GM19328 (cell line): ENCODE results near the gene PARP3.
"Not testable (repeated sequence)": the region's sequence is repeated elsewhere in the genome, so short reads cannot be mapped to it uniquely, and the experiment has no call there.

ENCODE experiments used
- ATAC-seq: cut with Tn5 transposase; IDR thresholded peaks from one replicate; pipeline ENCODE4 v1.9.1; 2021; ENCODE audit warnings: mild to moderate bottlenecking, moderate library complexity; ENCODE audit not compliant: unreplicated experiment

The PARP3 gene

GRCh38 chr3:51941798-51942602 is at the start of gene PARP3, which contains the start of gene RRP9:
Gene PARP3, plus strand, starts transcription at chr3:51942363. Its CDS starts 993 bp downstream, at chr3:51943356.
Gene RRP9, minus strand, starts transcription at chr3:51941904. Its CDS starts 37 bp downstream, at chr3:51941867.
- ATAC-seq: peak; percentile 92

GRCh38 chr3:51894391-51894790 is 47.8 kb upstream of the PARP3 start:
- ATAC-seq: no peak

GRCh38 chr3:51894939-51895338 is 47.2 kb upstream of the PARP3 start:
- ATAC-seq: no peak

DNA sequence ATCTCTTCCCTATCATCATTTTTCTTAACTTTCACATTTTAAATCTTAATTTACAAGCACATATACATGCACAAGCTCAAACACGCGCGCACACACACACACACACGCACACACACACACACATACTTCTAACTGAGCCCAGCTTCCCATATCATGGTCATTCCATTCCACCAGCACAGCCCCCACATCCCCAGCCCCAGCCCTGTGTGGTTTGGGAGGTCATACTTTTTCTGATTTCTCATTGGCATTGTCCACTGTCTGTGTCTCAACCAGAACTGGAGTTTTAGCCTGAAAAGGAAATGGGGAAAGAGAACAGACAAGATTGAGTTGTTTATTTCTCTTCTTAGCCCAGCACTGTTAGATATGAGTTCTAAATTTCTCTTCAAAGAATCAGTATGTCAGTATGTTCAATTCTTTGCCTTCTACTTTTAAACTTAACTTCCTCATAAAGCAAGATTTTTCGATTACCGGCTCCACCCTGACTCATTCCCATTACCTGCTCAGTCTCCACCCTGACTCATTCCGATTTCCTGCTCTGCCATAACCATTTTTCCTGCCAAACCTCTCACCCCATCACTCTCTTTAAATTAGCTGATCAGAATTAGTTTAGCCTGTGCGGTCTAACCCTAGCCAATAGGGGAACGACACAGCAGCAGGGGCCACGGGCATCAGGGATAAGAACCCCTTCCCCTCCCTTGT is 45.4 kb upstream of the PARP3 start:
- ATAC-seq: no peak

- no peak for ATAC-seq
Measured at GRCh38 chr3:51897391-51897790, 44.8 kb upstream of the PARP3 start.

- ATAC-seq: not testable (repeated sequence)
Measured at GRCh38 chr3:51900043-51900442, 42.1 kb upstream of the PARP3 start.

DNA sequence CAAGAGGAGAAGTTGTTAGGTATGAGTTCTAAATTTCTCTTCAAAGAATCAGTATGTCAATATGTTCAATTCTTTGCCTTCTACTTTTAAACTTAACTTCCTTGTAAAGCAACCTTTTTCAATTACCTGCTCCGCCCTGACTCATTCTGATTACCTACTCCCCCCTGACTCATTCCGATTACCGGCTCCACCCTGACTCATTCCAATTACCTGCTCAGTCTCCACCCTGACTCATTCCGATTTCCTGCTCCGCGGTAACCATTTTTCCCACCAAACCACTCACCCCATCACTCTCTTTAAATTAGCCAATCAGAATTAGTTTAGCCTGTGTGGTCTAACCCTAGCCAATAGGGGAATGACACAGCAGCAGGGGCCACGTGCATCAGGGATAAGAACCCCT is 39.8 kb upstream of the PARP3 start:
- not testable (repeated sequence) for ATAC-seq

GRCh38 chr3:51904034-51904823 is 37.9 kb upstream of the PARP3 start:
- no peak for ATAC-seq

DNA sequence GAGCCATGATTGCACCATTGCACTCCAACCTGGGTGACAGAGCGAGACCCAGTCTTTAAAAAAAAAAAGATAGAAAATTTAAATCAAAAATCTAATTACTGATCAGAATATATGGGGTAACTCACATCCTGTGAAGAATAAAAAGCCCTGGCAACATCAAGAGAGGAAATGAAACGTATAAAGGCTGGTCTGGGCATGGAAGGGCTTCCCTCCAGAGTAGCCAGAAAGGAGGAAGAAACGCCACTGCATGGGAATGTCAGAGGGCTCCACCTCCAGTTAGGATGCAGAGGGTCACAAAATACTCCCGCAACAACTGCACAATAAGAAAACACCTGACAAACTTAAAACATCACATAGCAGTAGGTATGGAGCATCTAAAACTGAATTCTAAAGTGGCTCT is 34.1 kb upstream of the PARP3 start:
- no peak for ATAC-seq

DNA sequence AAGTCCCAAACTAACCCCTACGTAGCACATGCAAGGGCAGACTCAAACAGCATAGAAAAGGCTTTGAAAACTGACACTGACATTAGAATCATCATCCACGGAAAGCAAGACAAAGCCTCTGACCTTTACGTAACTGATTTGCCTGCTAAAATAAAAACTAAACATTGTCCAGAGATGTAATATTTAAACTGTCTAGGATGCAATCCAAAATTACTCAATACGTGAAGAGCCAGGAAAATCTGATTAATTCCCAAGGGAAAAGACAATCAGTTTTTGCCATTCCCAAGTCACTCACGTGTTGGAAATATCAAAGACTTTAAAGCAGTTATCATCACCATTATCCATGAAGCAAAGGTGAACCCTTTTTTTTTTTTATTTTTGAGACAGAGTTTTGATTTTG is 25.7 kb upstream of the PARP3 start:
- no peak for ATAC-seq

DNA sequence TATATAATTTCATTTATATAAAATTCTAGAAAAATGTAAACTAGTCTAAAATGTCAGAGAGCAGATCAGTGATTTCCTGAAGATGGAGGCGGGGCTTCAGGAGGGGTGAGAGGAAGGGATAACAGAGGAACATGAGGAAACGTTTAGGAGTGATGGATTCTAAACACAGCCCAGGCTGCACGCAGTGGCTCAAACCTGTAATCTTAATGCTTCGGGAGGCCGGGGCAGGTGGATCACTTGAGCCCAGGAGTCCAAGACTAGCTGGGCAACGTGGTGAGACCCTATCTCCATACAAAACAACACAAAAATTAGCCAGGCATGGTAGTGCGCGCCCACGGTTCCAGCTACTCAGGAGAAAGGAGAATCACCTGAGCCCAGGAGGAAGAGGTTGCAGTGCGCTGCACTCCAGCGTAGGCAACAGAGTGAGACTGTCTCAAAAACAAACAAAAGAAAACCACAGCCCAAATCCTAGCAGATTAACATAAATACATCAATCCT is 21.0 kb upstream of the PARP3 start:
- ATAC-seq: no peak

DNA sequence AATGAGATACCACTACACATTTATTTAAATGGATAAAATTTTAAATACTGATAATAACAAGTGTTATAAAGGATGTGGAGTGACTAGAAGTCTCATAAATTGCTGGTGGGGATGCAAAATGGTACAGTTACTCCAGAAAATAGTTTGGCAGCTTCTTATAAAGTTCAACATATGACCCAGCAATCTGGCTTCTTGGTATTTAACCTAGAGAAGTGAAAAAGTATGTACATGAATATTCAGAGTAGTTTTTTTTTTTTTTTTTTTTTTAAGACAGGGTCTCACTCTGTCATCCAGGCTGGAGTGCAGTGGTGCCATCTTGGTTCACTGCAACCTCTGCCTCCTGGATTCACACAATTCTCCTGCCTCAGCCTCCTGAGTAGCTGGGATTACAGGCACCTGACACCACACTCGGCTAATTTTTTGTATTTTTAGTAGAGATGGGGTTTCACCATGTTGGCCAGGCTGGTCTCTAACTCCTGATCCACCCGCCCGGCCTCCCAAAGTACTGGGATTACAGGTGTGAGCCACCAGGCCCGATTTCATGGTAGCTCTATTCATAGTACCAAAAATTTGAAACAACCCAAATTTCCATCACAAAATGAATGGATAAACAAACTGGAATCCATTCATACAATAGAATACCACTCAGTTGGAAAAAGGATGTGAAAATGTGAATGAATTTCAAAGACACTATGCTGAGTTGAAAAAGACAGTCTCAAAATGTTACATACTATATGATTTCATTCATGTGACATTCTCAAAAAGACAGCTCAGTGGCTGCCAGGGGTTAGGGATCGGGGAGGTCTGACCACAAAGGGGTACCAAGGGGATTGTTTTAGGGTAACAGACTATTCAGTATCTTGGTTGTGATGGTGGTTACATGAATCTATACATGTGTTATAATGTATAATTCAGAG is 14.8 kb upstream of the PARP3 start:
- no peak for ATAC-seq

GRCh38 chr3:51928438-51928837 is 13.7 kb upstream of the PARP3 start:
- ATAC-seq: no peak

DNA sequence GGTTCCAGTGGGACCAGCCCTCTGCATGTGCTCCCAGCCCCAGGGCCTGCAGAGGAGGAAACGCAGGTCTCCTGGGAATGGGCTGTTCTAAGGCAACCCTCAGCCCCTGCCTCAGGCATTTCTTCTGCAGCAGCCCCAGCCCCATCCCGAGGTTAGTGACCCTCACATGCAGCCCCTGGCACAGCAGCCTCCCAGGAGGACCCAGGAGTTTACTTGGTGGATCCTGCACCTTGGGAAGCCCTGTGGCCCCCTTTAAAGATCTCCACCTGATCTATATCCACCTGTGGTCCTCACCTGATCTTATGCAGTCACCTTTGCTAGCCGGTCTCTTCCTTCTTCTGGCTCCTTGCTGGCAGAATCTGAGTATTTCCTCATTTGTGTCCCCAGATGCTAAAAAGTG is 13.2 kb upstream of the PARP3 start:
- not testable (repeated sequence) for ATAC-seq

DNA sequence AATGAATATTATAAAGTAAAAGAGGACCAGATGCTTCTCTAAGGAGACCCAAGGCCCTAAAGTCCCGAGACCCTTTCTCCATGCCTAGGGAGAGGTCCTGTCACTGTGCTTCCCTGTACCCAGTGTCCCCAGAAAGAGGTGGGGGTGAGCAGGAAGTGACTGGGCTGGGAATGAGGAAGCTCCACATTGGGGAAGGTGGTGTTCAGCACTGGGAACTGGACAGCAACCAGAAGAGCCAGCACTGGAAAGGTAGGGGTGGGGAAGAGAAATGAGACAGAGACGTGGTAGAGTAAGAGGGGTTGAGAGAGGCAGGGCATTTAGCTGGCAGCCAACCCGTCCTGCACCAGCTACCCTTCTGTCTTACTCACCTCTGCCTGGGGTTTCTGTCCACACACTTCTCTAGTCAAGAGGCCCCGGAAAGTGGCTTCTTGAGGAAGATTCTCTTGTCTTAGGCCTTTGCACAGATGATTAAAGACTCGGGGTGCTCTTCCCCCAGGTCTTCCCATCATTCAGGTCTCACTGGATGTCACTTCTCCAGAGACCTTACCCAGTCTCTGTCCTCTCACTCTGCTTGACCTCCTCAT is 12.7 kb upstream of the PARP3 start:
- no peak for ATAC-seq

DNA sequence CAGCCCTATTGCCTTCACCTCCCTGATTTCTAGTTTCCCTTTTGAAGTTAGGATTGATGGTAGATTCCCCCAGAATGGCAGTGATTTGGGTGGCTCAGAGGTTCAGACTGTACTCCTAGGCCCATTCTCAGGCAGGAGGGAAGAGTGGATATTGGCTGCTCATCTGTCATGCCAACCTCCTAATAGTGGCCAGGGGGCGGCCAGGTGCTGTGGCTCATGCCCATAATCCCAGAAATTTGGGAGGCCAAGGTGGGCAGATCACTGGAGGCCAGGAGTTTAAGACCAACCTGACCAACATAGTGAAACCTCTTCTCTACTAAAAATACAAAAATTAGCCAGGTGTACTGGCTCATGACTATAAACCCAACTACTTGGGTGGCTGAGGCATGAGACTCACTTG is 11.7 kb upstream of the PARP3 start:
- no peak for ATAC-seq

DNA sequence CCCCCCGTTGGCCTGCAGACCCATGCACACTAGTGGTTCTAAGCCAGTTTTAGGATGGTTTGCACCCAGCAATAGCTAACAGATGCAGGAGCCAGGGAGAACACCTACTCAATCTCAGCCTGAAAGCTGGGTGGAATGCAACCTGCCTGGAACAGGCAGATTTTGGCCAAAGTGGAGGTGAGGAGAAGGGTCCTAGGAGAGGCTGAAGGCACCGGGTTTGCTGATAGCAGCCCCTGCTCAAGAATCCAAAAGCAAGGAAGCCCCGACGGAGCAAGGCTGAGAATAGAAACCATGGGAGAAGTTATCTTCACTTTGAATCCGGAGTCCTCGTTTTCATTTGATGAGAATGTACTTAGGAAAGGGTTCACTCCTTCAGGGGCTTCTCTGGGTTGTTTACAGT is 10.4 kb upstream of the PARP3 start:
- no peak for ATAC-seq

GRCh38 chr3:51932471-51933370 is 9.4 kb upstream of the PARP3 start:
- ATAC-seq: no peak
